ENCODE results near the gene HDLBP. TPM values are rescaled to one million over a fixed set of nuclear protein-coding genes. Genes with fewer than 3 reads are reported as not detected.

Gene HDLBP
- total RNA-seq, 4 donors from 2014 or later = 361 to 651 (median 454) TPM

- Histone ChIP-seq H3K4me1 (no peaks in the 10 kb centered on the region), H3K4me3 (no peak overlapping the region), H3K27me3 (no peaks in the 10 kb centered on the region), H3K9me3 (no peaks in the 10 kb centered on the region), H3K36me3 (no peaks in the 10 kb centered on the region), H3K27ac (no peak overlapping the region)
- DNase-seq = no peak
- no peak for TF ChIP-seq POLR2A (IDR thresholded peaks at IDR 0.05)
Measured at GRCh38 chr2:241291977-241292376, 23.5 kb downstream of the HDLBP start.

DNA sequence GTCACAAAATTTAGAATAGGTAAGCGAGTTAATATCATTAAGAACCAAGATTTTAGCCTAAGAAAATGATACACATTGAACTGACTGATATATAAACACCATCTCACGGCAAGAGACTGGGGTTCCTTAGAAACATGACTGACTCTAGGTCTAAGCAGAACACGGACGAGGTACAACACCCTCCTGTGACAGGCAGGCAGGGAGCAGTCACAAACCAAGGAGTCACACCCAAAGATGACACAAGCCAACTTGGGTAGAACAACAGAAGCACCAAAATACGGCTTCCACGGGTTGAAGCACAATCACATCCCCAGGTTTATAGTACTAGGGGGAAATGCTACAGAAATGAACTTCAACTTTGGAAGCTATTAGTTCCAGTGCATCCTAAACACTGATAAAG, 24.3 kb downstream of the HDLBP start:
- Histone ChIP-seq H3K36me3 (no peaks in the 10 kb centered on the region), H3K27me3 (no peaks in the 10 kb centered on the region), H3K4me3 (no peak overlapping the region), H3K4me1 (no peaks in the 10 kb centered on the region), H3K27ac (no peak overlapping the region), H3K9me3 (no peaks in the 10 kb centered on the region)
- no peak for DNase-seq
- no peak for TF ChIP-seq POLR2A (IDR thresholded peaks at IDR 0.05)
- TF ChIP-seq, protein P1, sequence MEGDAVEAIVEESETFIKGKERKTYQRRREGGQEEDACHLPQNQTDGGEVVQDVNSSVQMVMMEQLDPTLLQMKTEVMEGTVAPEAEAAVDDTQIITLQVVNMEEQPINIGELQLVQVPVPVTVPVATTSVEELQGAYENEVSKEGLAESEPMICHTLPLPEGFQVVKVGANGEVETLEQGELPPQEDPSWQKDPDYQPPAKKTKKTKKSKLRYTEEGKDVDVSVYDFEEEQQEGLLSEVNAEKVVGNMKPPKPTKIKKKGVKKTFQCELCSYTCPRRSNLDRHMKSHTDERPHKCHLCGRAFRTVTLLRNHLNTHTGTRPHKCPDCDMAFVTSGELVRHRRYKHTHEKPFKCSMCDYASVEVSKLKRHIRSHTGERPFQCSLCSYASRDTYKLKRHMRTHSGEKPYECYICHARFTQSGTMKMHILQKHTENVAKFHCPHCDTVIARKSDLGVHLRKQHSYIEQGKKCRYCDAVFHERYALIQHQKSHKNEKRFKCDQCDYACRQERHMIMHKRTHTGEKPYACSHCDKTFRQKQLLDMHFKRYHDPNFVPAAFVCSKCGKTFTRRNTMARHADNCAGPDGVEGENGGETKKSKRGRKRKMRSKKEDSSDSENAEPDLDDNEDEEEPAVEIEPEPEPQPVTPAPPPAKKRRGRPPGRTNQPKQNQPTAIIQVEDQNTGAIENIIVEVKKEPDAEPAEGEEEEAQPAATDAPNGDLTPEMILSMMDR (IDR thresholded peaks at IDR 0.05) = no peak

- Histone ChIP-seq H3K9me3 (no peaks in the 10 kb centered on the region), H3K36me3 (peaks cover 0 to 3% (median 0%) of the 10 kb centered on the region in 3 donors), H3K27me3 (no peaks in the 10 kb centered on the region), H3K4me1 (peaks cover 0 to 9% (median 0%) of the 10 kb centered on the region in 4 donors), H3K4me3 (no peak overlapping the region), H3K27ac (no peak overlapping the region)
- TF ChIP-seq POLR2A (IDR thresholded peaks at IDR 0.05) = no peak
- TF ChIP-seq, protein P1 (IDR thresholded peaks at IDR 0.05) = no peak
- DNase-seq = no peak
Measured at GRCh38 chr2:241289597-241289996, 25.9 kb downstream of the HDLBP start.

DNA sequence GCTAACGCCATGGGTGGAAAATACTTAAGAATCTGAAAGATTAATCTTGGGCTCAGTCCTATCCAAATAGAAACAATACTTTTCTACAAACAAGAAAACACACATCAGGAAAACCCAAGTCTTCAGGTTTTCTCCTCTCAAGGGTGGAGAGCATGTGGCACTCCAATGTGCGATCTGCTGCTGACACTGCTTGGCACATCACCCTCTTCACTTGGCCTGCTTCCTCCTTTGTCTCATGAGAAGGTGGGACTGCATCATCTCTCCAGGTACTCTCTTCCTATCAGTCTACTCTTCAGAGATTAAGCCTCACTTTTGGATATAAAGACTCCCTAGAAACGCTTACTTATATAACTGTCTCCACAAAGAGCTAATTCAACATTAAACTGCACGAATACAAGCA, 26.4 kb downstream of the HDLBP start:
- Histone ChIP-seq H3K36me3 (peaks cover 0 to 3% (median 0%) of the 10 kb centered on the region in 3 donors), H3K4me3 (no peak overlapping the region), H3K9me3 (no peaks in the 10 kb centered on the region), H3K27me3 (no peaks in the 10 kb centered on the region), H3K4me1 (peaks cover 0 to 9% (median 0%) of the 10 kb centered on the region in 4 donors), H3K27ac (no peak overlapping the region)
- TF ChIP-seq, protein P1 (IDR thresholded peaks at IDR 0.05) = no peak
- no peak for TF ChIP-seq POLR2A (IDR thresholded peaks at IDR 0.05)
- no peak for DNase-seq

DNA sequence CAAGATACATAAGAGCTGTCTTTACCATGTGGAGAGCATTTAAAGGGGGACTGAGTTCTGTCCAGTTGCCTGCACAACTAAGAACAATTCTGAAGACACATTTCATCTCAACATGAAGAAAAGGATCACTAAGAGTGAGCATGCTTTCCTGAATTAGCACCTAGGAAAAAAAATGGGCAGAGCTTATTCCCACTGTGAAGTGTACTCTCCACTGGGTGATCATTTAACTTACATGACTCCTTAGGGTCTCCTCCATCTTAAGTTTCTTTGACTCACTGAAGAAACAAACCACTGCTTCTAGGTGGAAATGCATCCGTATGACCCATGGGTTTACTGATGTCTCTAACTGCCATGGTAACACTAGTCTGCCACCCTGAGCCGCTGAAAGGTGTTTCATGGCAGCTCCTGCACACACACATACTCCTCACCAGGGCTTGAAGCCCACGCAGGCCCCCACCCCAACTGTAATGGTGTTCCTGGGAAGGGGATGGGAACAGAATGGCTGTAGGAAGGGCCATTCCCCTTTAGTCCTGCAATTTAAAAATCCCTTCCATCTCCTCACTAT, 27.1 kb downstream of the HDLBP start:
- TF ChIP-seq POLR2A (IDR thresholded peaks at IDR 0.05) = no peak
- TF ChIP-seq, protein P1 (IDR thresholded peaks at IDR 0.05) = no peak
- Histone ChIP-seq H3K4me3 (no peak overlapping the region), H3K36me3 (peaks cover 0 to 3% (median 0%) of the 10 kb centered on the region in 3 donors), H3K27me3 (no peaks in the 10 kb centered on the region), H3K9me3 (no peaks in the 10 kb centered on the region), H3K27ac (no peak overlapping the region), H3K4me1 (peaks cover 0 to 9% (median 0%) of the 10 kb centered on the region in 4 donors)
- no peak for DNase-seq

DNA sequence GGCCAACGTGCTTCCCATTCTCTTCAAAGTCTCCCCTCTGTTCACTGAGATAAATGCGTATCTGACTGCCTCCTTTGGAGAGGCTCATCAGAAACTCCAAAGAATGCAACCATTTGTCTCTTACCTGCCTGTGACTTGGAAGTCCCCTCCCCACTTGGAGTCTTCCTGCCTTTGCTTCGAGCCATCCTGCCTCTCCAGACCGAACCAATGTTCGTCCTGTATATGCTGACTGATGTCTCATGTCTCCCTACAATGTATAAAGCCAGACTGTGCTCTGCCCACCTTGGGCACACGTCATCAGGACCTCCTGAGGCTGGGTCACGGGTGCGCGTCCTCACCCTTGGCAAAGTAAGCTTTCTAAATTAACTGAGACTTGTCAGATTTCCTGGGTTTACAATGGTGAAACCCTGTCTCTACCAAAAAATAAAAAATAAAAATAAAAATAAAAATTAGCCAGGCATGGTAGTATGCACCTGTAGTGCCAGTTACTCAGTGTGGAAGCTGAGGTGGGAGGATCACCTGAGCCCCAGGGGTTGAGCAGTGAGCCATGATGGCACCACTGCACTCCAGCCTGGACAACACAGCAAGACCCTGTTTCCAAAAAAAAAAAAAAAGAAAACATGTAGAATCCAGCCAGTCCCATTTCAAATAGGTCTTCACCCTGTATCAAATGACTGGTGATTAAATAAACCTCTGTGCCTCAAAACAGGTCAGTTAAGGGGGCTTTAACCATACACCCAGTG, 29.0 kb downstream of the HDLBP start:
- Histone ChIP-seq H3K36me3 (peaks cover 0 to 3% (median 0%) of the 10 kb centered on the region in 3 donors), H3K9me3 (no peaks in the 10 kb centered on the region), H3K27me3 (no peaks in the 10 kb centered on the region), H3K27ac (no peak overlapping the region), H3K4me3 (no peak overlapping the region), H3K4me1 (peaks cover 0 to 9% (median 0%) of the 10 kb centered on the region in 4 donors)
- no peak for DNase-seq
- no peak for TF ChIP-seq POLR2A (IDR thresholded peaks at IDR 0.05)
- TF ChIP-seq, protein P1 (IDR thresholded peaks at IDR 0.05) = no peak

Data from Peyer's patch (tissue), 4 donors.